ENCODE results near the gene FSTL4. TPM values are rescaled to one million over a fixed set of nuclear protein-coding genes. Genes with fewer than 3 reads are reported as not detected.

The FSTL4 gene
- total and polyA plus RNA-seq, 2 of the 4 experiments (the other 2 are of a cell fraction) = 0.18 TPM; not detected in 1

DNA sequence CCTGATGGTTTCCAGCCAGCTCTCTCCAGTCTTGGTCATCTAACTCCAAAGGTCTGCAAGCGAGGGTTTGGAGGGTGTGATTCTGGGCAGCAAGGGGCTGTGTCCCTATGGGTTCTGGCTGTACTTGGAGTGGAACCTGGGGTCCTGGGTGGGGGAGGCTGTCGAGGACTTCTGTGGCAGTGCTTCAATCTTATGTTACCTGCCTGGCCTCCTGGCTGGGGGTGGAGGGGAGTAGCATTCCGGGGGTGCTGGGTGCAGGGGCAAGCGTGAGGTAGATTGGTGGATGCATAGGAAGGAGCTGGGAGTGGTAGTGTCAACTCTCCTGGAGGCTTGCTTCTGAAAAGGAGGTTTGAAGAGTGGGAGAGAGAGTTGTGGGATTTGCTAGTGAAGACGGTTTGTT lies 417.1 kb downstream of the FSTL4 start:
- Histone ChIP-seq H4K8ac (ENCODE audit: low read depth in 2 of 2, low read length in 2 of 2) (no peak overlapping the region), H3K4ac (ENCODE audit: low read depth, low read length) (no peak overlapping the region), H2AFZ (replicated peaks; ENCODE audit: low read length, poor library complexity) (no peak overlapping the region), H3K36me3 (ENCODE audit: control insufficient read depth, insufficient read depth, low read length) (no peaks in the 10 kb centered on the region), H2BK120ac (ENCODE audit: low read depth, low read length) (no peak overlapping the region), H3K4me2 (ENCODE audit: low read depth, low read length) (no peak overlapping the region), H2AK9ac (replicated peaks; ENCODE audit: low read depth, low read length, poor library complexity) (no peak overlapping the region), H2BK5ac (ENCODE audit: low read depth, low read length, poor library complexity, severe bottlenecking) (no peak overlapping the region), H4K20me1 (ENCODE audit: insufficient read depth, low read length) (no peaks in the 10 kb centered on the region), H3K27ac (ENCODE audit: insufficient read depth, low read length) (no peak overlapping the region), H3K56ac (ENCODE audit: extremely low read depth, insufficient read depth, low read length) (no peak overlapping the region), H3K14ac (replicated peaks; ENCODE audit: low read depth, low read length) (no peak overlapping the region), H3K23ac (ENCODE audit: low read depth, low read length) (no peak overlapping the region), H3K4me1 (ENCODE audit: control insufficient read depth, insufficient read depth, low read length) (no peaks in the 10 kb centered on the region; the same call in 1 of the 2 replicates), H3K4me3 (ENCODE audit: insufficient read depth, low read depth, low read length) (no peak overlapping the region), H3K9me3 (ENCODE audit: control insufficient read depth, insufficient read depth, low read length) (no peaks in the 10 kb centered on the region), H3K9ac (ENCODE audit: low read depth, low read length) (no peak overlapping the region), H3K79me1 (ENCODE audit: low read depth in 1 of 2, low read length in 2 of 2) (no peaks in the 10 kb centered on the region), H4K91ac (ENCODE audit: insufficient read depth, low read depth, low read length) (no peak overlapping the region), H2BK15ac (ENCODE audit: low read depth, low read length) (no peak overlapping the region), H2BK20ac (ENCODE audit: low read depth, low read length) (no peak overlapping the region), H3K18ac (ENCODE audit: low read depth, low read length) (no peak overlapping the region), H3K27me3 (ENCODE audit: control insufficient read depth, insufficient read depth, low read length) (peaks cover 41% of the 10 kb centered on the region), H4K5ac (ENCODE audit: low read depth, low read length) (no peak overlapping the region), H2AK5ac (ENCODE audit: low read depth, low read length) (no peak overlapping the region), H3K9me1 (ENCODE audit: insufficient read depth, low read length) (no peaks in the 10 kb centered on the region)
- POLR2A ChIA-PET (ENCODE audit: unreplicated experiment) = no interaction called here
- in situ Hi-C loops (cut with MboI; ENCODE audit: low sequenced_read_pairs) (no loop called here), intact Hi-C loops (cut with micrococcal nuclease) (no loop called here), dilution Hi-C loops (cut with HindIII; ENCODE audit: low sequenced_read_pairs, unreplicated experiment) (no loop called here)
- no peak for TF ChIP-seq MXI1 (IDR thresholded peaks at IDR 0.05; ENCODE audit: borderline replicate concordance, low read depth, low read length)
- no peak for TF ChIP-seq SMC3 (IDR thresholded peaks at IDR 0.05; ENCODE audit: low read depth, low read length)
- TF ChIP-seq, protein P1, sequence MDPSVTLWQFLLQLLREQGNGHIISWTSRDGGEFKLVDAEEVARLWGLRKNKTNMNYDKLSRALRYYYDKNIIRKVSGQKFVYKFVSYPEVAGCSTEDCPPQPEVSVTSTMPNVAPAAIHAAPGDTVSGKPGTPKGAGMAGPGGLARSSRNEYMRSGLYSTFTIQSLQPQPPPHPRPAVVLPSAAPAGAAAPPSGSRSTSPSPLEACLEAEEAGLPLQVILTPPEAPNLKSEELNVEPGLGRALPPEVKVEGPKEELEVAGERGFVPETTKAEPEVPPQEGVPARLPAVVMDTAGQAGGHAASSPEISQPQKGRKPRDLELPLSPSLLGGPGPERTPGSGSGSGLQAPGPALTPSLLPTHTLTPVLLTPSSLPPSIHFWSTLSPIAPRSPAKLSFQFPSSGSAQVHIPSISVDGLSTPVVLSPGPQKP (IDR thresholded peaks at IDR 0.05; ENCODE audit: borderline replicate concordance, low read depth, low read length) = no peak
- TF ChIP-seq, protein P2, sequence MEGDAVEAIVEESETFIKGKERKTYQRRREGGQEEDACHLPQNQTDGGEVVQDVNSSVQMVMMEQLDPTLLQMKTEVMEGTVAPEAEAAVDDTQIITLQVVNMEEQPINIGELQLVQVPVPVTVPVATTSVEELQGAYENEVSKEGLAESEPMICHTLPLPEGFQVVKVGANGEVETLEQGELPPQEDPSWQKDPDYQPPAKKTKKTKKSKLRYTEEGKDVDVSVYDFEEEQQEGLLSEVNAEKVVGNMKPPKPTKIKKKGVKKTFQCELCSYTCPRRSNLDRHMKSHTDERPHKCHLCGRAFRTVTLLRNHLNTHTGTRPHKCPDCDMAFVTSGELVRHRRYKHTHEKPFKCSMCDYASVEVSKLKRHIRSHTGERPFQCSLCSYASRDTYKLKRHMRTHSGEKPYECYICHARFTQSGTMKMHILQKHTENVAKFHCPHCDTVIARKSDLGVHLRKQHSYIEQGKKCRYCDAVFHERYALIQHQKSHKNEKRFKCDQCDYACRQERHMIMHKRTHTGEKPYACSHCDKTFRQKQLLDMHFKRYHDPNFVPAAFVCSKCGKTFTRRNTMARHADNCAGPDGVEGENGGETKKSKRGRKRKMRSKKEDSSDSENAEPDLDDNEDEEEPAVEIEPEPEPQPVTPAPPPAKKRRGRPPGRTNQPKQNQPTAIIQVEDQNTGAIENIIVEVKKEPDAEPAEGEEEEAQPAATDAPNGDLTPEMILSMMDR (conservative IDR thresholded peaks at IDR 0.05; ENCODE audit: low read depth, low read length) = no peak
- no peak for TF ChIP-seq MAZ (IDR thresholded peaks at IDR 0.05; ENCODE audit: borderline replicate concordance, low read depth, low read length)
- no peak for TF ChIP-seq FOS (IDR thresholded peaks at IDR 0.05; ENCODE audit: low read depth, low read length)
- CTCF ChIA-PET = no interaction called here
- no peak for DNase-seq
- 36% methylated on average over 2 of the region's 5 CpGs; no CpG with 5 or more reads in 1 of the 2 experiments for WGBS, 2 experiments (ENCODE audit: extremely low coverage in 2 of 2, insufficient read length in 1 of 2)
- no peak for ATAC-seq (ENCODE audit: low read depth)
- no TSS peak for BruUV-seq (replicated peaks)

Measured in IMR-90 (cell line).